ENCODE data around the gene SAP30BP. TPM values are rescaled to one million over a fixed set of nuclear protein-coding genes. Genes with fewer than 3 reads are reported as not detected.

SAP30BP gene
- total RNA-seq, 2 donors from 2014 or later, result 28.5 to 44.6 TPM

GRCh38 chr17:75754378-75755204 is 87.5 kb downstream of the SAP30BP start:
- Histone ChIP-seq H3K27ac (peak overlapping the region in 1 of 2 donors; percentile 60), H3K4me1 (peaks cover 0 to 22% of the 10 kb centered on the region in 2 donors), H3K27me3 (no peaks in the 10 kb centered on the region), H3K4me3 (no peak overlapping the region), H3K9me3 (no peaks in the 10 kb centered on the region), H3K36me3 (no peaks in the 10 kb centered on the region)
- no peak for TF ChIP-seq CTCF (IDR thresholded peaks at IDR 0.05)
- DNase-seq (ENCODE audit: low spot score), result no peak

- no peak for TF ChIP-seq CTCF (IDR thresholded peaks at IDR 0.05)
- Histone ChIP-seq H3K27ac (no peak overlapping the region), H3K36me3 (no peaks in the 10 kb centered on the region), H3K4me3 (no peak overlapping the region), H3K27me3 (no peaks in the 10 kb centered on the region), H3K4me1 (peaks cover 0 to 15% of the 10 kb centered on the region in 2 donors), H3K9me3 (no peaks in the 10 kb centered on the region)
- DNase-seq (ENCODE audit: low spot score), result no peak
Measured at GRCh38 chr17:75755205-75755901, 88.2 kb downstream of the SAP30BP start.

- H3K27me3 ChIP-seq, result no peaks in the 10 kb centered on the region
- DNase-seq (ENCODE audit: low spot score), result no peak
- no peak for TF ChIP-seq CTCF (IDR thresholded peaks at IDR 0.05)
- H3K36me3 ChIP-seq, result no peaks in the 10 kb centered on the region
- H3K4me3 ChIP-seq, result no peak overlapping the region
- H3K4me1 ChIP-seq, result peaks cover 0 to 15% of the 10 kb centered on the region in 2 donors
- no peaks in the 10 kb centered on the region for H3K9me3 ChIP-seq
- H3K27ac ChIP-seq, result no peak overlapping the region
Measured at GRCh38 chr17:75755990-75756389, 88.9 kb downstream of the SAP30BP start.

- Histone ChIP-seq H3K27me3 (no peaks in the 10 kb centered on the region), H3K4me3 (no peak overlapping the region), H3K9me3 (no peaks in the 10 kb centered on the region), H3K36me3 (no peaks in the 10 kb centered on the region), H3K27ac (no peak overlapping the region), H3K4me1 (peaks cover 0 to 15% of the 10 kb centered on the region in 2 donors)
- DNase-seq (ENCODE audit: low spot score), result no peak
- TF ChIP-seq CTCF (IDR thresholded peaks at IDR 0.05), result no peak
Measured at GRCh38 chr17:75756451-75757085, 89.4 kb downstream of the SAP30BP start.

GRCh38 chr17:75757086-75757681 is 90.0 kb downstream of the SAP30BP start:
- no peak for DNase-seq (ENCODE audit: low spot score)
- Histone ChIP-seq H3K36me3 (no peaks in the 10 kb centered on the region), H3K9me3 (no peaks in the 10 kb centered on the region), H3K4me3 (no peak overlapping the region), H3K27me3 (no peaks in the 10 kb centered on the region), H3K27ac (no peak overlapping the region), H3K4me1 (peaks cover 0 to 15% of the 10 kb centered on the region in 2 donors)
- no peak for TF ChIP-seq CTCF (IDR thresholded peaks at IDR 0.05)

Other genes with a start within 250 kb of the SAP30BP start
- 10 to 100 TPM; 56.3 to 61.6 TPM for gene TMEM94, start 210.7 kb upstream of the SAP30BP start, total RNA-seq
- 10 to 100 TPM; 18.3 to 28.7 TPM for gene CASKIN2, start 151.8 kb upstream of the SAP30BP start, total RNA-seq
- gene TSEN54, start 150.8 kb upstream of the SAP30BP start, total RNA-seq, result 10 to 100 TPM in 1 of 2 donors, 1 to 10 TPM in 1; 9.6 to 13.8 TPM
- gene LLGL2, start 141.6 kb upstream of the SAP30BP start, total RNA-seq, result 1 to 10 TPM; 4.1 to 8.5 TPM
- 10 to 100 TPM; 29.3 to 34.3 TPM for gene MYO15B, start 79.5 kb upstream of the SAP30BP start, total RNA-seq
- gene SMIM5, start 33.9 kb upstream of the SAP30BP start, total RNA-seq, result 10 to 100 TPM in 1 of 2 donors, 1 to 10 TPM in 1; 6.4 to 12.0 TPM
- 1 to 10 TPM; 6.2 to 7.1 TPM for gene RECQL5, start 184 bp upstream of the SAP30BP start, total RNA-seq
- gene ITGB4, start 54.1 kb downstream of the SAP30BP start, total RNA-seq, result 10 to 100 TPM; 11.1 to 37.5 TPM
- gene GALK1, start 97.9 kb downstream of the SAP30BP start, total RNA-seq, result 10 to 100 TPM; 19.6 to 21.0 TPM
- gene UNK, start 117.5 kb downstream of the SAP30BP start, total RNA-seq, result 10 to 100 TPM; 18.8 to 25.3 TPM
- 10 to 100 TPM; 11.1 to 25.9 TPM for gene UNC13D, start 177.1 kb downstream of the SAP30BP start, total RNA-seq
- gene WBP2, start 188.0 kb downstream of the SAP30BP start, total RNA-seq, result 100 to 1,000 TPM in 1 of 2 donors, 10 to 100 TPM in 1; 100.0 to 163 TPM
- gene TRIM47, start 211.2 kb downstream of the SAP30BP start, total RNA-seq, result 10 to 100 TPM; 16.8 to 24.8 TPM
- 1 to 10 TPM; 7.0 to 9.8 TPM for gene TRIM65, start 229.6 kb downstream of the SAP30BP start, total RNA-seq
- 10 to 100 TPM; 27.2 to 36.4 TPM for gene MRPL38, start 237.5 kb downstream of the SAP30BP start, total RNA-seq